HCT116 (cell line): ENCODE measurements around the gene MYRF.

ENCODE experiments used
- CEBPB ChIP-seq: IDR thresholded peaks from 2 replicates; pipeline ENCODE4 v1.6.1; 2012; ENCODE audit warnings: low read depth
- EGR1 ChIP-seq: IDR thresholded peaks from 2 replicates; pipeline ENCODE4 v1.6.1; 2012; ENCODE audit warnings: low read depth
- ELF1 ChIP-seq: IDR thresholded peaks from 2 replicates; pipeline ENCODE4 v1.6.1; 2012; ENCODE audit warnings: low read depth, borderline replicate concordance
- EZH2phosphoT487 ChIP-seq: fragments of 200-600 bp; IDR thresholded peaks from 2 replicates; pipeline ENCODE4 v1.6.1; 2018; ENCODE audit warnings: antibody characterized with exemption, borderline replicate concordance
- POLR2A ChIP-seq: IDR thresholded peaks from 2 replicates; pipeline ENCODE4 v1.7.0; 2011; ENCODE audit warnings: borderline replicate concordance; ENCODE audit not compliant: insufficient read depth, insufficient read length; ENCODE audit errors: extremely low read depth
- POLR2AphosphoS5 ChIP-seq: IDR thresholded peaks from 2 replicates; pipeline ENCODE4 v1.6.1; 2011; ENCODE audit warnings: mild to moderate bottlenecking, low read depth, low read length, moderate library complexity
- SIN3A ChIP-seq: IDR thresholded peaks from 2 replicates; pipeline ENCODE4 v1.6.1; 2012; ENCODE audit warnings: low read depth
- TF ChIP-seq, protein P1 (sequence below), 3 experiments: fragments of 200-600 bp in 1 of 3; sonication (generic) in 1 of 3; IDR thresholded peaks in 2 of 3; conservative IDR thresholded peaks in 1 of 3; 2 replicates each; pipeline ENCODE4 v1.5.1; 2012 to 2017; ENCODE audit warnings: low read depth in 2 of 3, low read length in 2 of 3, antibody characterized with exemption in 1 of 3, borderline replicate concordance in 1 of 3, control low read depth in 1 of 3, mild to moderate bottlenecking in 1 of 3, mixed read lengths in 1 of 3, mixed run types in 1 of 3, moderate library complexity in 1 of 3; ENCODE audit not compliant: insufficient read depth in 1 of 3
- TF ChIP-seq, protein P2 (sequence below): IDR thresholded peaks from 2 replicates; pipeline ENCODE4 v1.6.1; 2012; ENCODE audit warnings: low read depth

DNA sequence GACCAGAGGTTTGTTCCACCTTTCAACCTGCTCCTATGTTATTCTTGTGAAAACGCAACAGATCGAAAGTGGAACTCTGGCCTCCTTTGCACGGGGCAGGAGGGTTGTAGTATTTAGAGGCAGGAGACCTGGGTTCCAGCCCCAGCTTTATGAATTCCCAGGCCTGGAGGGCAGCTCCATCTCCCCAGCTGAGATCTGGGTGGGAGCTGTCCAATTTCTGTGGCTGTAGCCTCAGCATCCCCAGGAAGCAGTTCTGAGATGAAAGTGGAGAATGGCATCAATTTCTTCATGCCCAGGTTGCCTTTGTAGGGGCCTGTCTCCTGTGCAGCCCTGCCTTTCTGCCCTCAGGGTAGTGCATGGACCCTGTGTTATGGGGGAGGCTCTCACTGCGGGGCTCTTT lies 79.8 kb downstream of the MYRF start:
- TF ChIP-seq EGR1 (no peak), EZH2phosphoT487 (no peak), POLR2AphosphoS5 (no peak), SIN3A (no peak), ELF1 (no peak), CEBPB (no peak), POLR2A (no peak)
- TF ChIP-seq, protein P1, sequence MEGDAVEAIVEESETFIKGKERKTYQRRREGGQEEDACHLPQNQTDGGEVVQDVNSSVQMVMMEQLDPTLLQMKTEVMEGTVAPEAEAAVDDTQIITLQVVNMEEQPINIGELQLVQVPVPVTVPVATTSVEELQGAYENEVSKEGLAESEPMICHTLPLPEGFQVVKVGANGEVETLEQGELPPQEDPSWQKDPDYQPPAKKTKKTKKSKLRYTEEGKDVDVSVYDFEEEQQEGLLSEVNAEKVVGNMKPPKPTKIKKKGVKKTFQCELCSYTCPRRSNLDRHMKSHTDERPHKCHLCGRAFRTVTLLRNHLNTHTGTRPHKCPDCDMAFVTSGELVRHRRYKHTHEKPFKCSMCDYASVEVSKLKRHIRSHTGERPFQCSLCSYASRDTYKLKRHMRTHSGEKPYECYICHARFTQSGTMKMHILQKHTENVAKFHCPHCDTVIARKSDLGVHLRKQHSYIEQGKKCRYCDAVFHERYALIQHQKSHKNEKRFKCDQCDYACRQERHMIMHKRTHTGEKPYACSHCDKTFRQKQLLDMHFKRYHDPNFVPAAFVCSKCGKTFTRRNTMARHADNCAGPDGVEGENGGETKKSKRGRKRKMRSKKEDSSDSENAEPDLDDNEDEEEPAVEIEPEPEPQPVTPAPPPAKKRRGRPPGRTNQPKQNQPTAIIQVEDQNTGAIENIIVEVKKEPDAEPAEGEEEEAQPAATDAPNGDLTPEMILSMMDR (IDR thresholded peaks at IDR 0.05 in 2 of 3, conservative IDR thresholded peaks at IDR 0.05 in 1 of 3; ENCODE audit: borderline replicate concordance in 1 of 3, insufficient read depth in 1 of 3, low read depth in 2 of 3, low read length in 2 of 3): no peak
- TF ChIP-seq, protein P2, sequence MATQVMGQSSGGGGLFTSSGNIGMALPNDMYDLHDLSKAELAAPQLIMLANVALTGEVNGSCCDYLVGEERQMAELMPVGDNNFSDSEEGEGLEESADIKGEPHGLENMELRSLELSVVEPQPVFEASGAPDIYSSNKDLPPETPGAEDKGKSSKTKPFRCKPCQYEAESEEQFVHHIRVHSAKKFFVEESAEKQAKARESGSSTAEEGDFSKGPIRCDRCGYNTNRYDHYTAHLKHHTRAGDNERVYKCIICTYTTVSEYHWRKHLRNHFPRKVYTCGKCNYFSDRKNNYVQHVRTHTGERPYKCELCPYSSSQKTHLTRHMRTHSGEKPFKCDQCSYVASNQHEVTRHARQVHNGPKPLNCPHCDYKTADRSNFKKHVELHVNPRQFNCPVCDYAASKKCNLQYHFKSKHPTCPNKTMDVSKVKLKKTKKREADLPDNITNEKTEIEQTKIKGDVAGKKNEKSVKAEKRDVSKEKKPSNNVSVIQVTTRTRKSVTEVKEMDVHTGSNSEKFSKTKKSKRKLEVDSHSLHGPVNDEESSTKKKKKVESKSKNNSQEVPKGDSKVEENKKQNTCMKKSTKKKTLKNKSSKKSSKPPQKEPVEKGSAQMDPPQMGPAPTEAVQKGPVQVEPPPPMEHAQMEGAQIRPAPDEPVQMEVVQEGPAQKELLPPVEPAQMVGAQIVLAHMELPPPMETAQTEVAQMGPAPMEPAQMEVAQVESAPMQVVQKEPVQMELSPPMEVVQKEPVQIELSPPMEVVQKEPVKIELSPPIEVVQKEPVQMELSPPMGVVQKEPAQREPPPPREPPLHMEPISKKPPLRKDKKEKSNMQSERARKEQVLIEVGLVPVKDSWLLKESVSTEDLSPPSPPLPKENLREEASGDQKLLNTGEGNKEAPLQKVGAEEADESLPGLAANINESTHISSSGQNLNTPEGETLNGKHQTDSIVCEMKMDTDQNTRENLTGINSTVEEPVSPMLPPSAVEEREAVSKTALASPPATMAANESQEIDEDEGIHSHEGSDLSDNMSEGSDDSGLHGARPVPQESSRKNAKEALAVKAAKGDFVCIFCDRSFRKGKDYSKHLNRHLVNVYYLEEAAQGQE: no peak
